HEK293T (cell line): Measurements from ENCODE around the gene SAP30.

Experiments used
- CTCF ChIA-PET: fragments of 350-600 bp; formaldehyde crosslinking; extraction: SDS; loops from one replicate; lab custom pipeline; 2021; ENCODE audit warnings: antibody characterized with exemption, inconsistent platforms; lab: Yijun Ruan, JAX
- POLR2A ChIA-PET: fragments of 350-600 bp; formaldehyde crosslinking; extraction: SDS; loops from one replicate; lab custom pipeline; 2020; ENCODE audit warnings: antibody characterized with exemption, inconsistent platforms; lab: Yijun Ruan, JAX
- DNase-seq: peaks from one replicate; pipeline ENCODE4 v3.0.0; 2012; ENCODE audit warnings: mixed read lengths; ENCODE audit errors: extremely low spot score
- ARNT ChIP-seq: fragments of 450-650 bp; IDR thresholded peaks from 2 replicates; pipeline ENCODE4 v1.6.1; 2017; ENCODE audit warnings: mild to moderate bottlenecking
- BHLHE40 ChIP-seq: fragments of 450-650 bp; IDR thresholded peaks from 2 replicates; pipeline ENCODE4 v1.6.1; 2016; ENCODE audit warnings: mild to moderate bottlenecking, moderate library complexity, borderline replicate concordance
- CTBP1 ChIP-seq: fragments of 450-650 bp; IDR thresholded peaks from 2 replicates; pipeline ENCODE4 v1.6.1; 2016; ENCODE audit warnings: borderline replicate concordance
- ELF4 ChIP-seq: fragments of 450-650 bp; IDR thresholded peaks from 2 replicates; pipeline ENCODE4 v1.6.1; 2017; ENCODE audit warnings: antibody characterized with exemption
- FOXA1 ChIP-seq: fragments of 450-650 bp; IDR thresholded peaks from 2 replicates; pipeline ENCODE4 v1.6.1; 2016; ENCODE audit warnings: mild to moderate bottlenecking
- FOXK2 ChIP-seq: fragments of 450-650 bp; IDR thresholded peaks from 2 replicates; pipeline ENCODE4 v1.6.1; 2016; ENCODE audit warnings: mild to moderate bottlenecking
- FOXM1 ChIP-seq: fragments of 450-650 bp; IDR thresholded peaks from 2 replicates; pipeline ENCODE4 v1.6.1; 2017; ENCODE audit warnings: mild to moderate bottlenecking, borderline replicate concordance
- HDGF ChIP-seq: fragments of 450-650 bp; IDR thresholded peaks from 2 replicates; pipeline ENCODE4 v1.6.1; 2017; ENCODE audit warnings: antibody characterized with exemption, borderline replicate concordance
- L3MBTL2 ChIP-seq: fragments of 450-650 bp; conservative IDR thresholded peaks from 2 replicates; pipeline ENCODE4 v1.6.1; 2016; ENCODE audit warnings: mild to moderate bottlenecking
- LEF1 ChIP-seq: fragments of 450-650 bp; IDR thresholded peaks from 2 replicates; pipeline ENCODE4 v1.6.1; 2017; ENCODE audit warnings: mild to moderate bottlenecking, borderline replicate concordance
- NFRKB ChIP-seq: fragments of 450-650 bp; IDR thresholded peaks from 2 replicates; pipeline ENCODE4 v1.6.1; 2016; ENCODE audit warnings: mild to moderate bottlenecking, moderate library complexity
- PKNOX1 ChIP-seq: fragments of 450-650 bp; IDR thresholded peaks from 2 replicates; pipeline ENCODE4 v1.6.1; 2016
- SP1 ChIP-seq: fragments of 450-650 bp; IDR thresholded peaks from 2 replicates; pipeline ENCODE4 v1.6.1; 2017
- SUZ12 ChIP-seq: fragments of 450-650 bp; IDR thresholded peaks from 2 replicates; pipeline ENCODE4 v1.6.1; 2016; ENCODE audit warnings: mild to moderate bottlenecking
- TARDBP ChIP-seq: fragments of 450-650 bp; IDR thresholded peaks from 2 replicates; pipeline ENCODE4 v1.6.1; 2016
- ZNF384 ChIP-seq: fragments of 450-650 bp; IDR thresholded peaks from 2 replicates; pipeline ENCODE4 v1.6.1; 2016

SAP30 gene

GRCh38 chr4:173401063-173401462, 30.3 kb downstream of the SAP30 start:
- ChIA-PET CTCF (interaction anchor here (0.6 to 1.6 kb wide), 2 partner anchors 20 to 186 kb away, joined by 3 read pairs; no protein-coding TSS in a partner anchor), POLR2A (interaction anchor here (0.9 to 3.6 kb wide), 3 partner anchors 9 to 67 kb away, joined by 3 to 17 read pairs (median 3); partner anchors contain the start of gene HMGB2)
- DNase-seq: no peak
- TF ChIP-seq FOXM1 (no peak), PKNOX1 (no peak), HDGF (no peak), ARNT (no peak), TARDBP (no peak), NFRKB (no peak), ELF4 (no peak), FOXK2 (no peak), ZNF384 (no peak), BHLHE40 (no peak), SUZ12 (no peak), LEF1 (no peak), L3MBTL2 (no peak), FOXA1 (no peak), SP1 (no peak), CTBP1 (no peak)

GRCh38 chr4:173403051-173403450, 32.3 kb downstream of the SAP30 start:
- CTCF ChIA-PET: interaction anchor here (0.6 to 1.5 kb wide), 2 partner anchors 10 to 13 kb away, joined by 3 to 4 read pairs; no protein-coding TSS in a partner anchor
- POLR2A ChIA-PET: interaction anchor here (3.6 kb wide), 1 partner anchor 69 kb away, joined by 17 read pairs; the partner anchor contains the start of gene HMGB2
- no peak for TF ChIP-seq LEF1
- TF ChIP-seq ARNT: no peak
- TF ChIP-seq SP1: no peak
- TF ChIP-seq HDGF: no peak
- no peak for TF ChIP-seq NFRKB
- TF ChIP-seq FOXA1: no peak
- TF ChIP-seq SUZ12: no peak
- no peak for DNase-seq

- ChIA-PET POLR2A (interaction anchor here (1.8 to 3.6 kb wide), 2 partner anchors 70 kb away, joined by 9 to 17 read pairs; partner anchors contain the start of gene HMGB2), CTCF (interaction anchor here (1.2 kb wide), 1 partner anchor 31 kb away, joined by 3 read pairs; no protein-coding TSS in a partner anchor)
- no peak for DNase-seq
- TF ChIP-seq CTBP1 (no peak), NFRKB (no peak), FOXK2 (no peak), FOXA1 (no peak), ELF4 (no peak), SUZ12 (no peak), SP1 (no peak), ARNT (no peak)
These were observed 33.6 kb downstream of the SAP30 start for GRCh38 chr4:173404296-173404865.

GRCh38 chr4:173405840-173406606, 35.3 kb downstream of the SAP30 start:
- TF ChIP-seq SUZ12 (no peak), ZNF384 (no peak), ARNT (no peak), FOXM1 (no peak), ELF4 (no peak)
- ChIA-PET POLR2A (interaction anchor here (1.8 kb wide), 1 partner anchor 72 kb away, joined by 9 read pairs; the partner anchor contains the start of gene HMGB2), CTCF (interaction anchor here (0.6 kb wide), 1 partner anchor 1311 kb away, joined by 3 read pairs; no protein-coding TSS in a partner anchor)
- DNase-seq: no peak

GRCh38 chr4:173410079-173410478, 39.3 kb downstream of the SAP30 start:
- ChIA-PET CTCF (interaction anchor here (1.3 to 1.8 kb wide), 2 partner anchors 10 to 396 kb away, joined by 5 to 6 read pairs; no protein-coding TSS in a partner anchor), POLR2A (interaction anchor here (0.7 to 4.1 kb wide), 4 partner anchors 9 to 76 kb away, joined by 3 to 25 read pairs (median 4); partner anchors contain the start of gene HMGB2)
- no peak for TF ChIP-seq FOXA1
- no peak for TF ChIP-seq SUZ12
- no peak for TF ChIP-seq FOXM1
- no peak for TF ChIP-seq NFRKB
- no peak for TF ChIP-seq ARNT
- TF ChIP-seq L3MBTL2: no peak
- TF ChIP-seq SP1: no peak
- no peak for TF ChIP-seq TARDBP
- no peak for TF ChIP-seq CTBP1
- no peak for TF ChIP-seq HDGF
- no peak for TF ChIP-seq FOXK2
- TF ChIP-seq LEF1: no peak
- DNase-seq: no peak

- POLR2A ChIA-PET: interaction anchor here (4.1 kb wide), 1 partner anchor 77 kb away, joined by 25 read pairs; the partner anchor contains the start of gene HMGB2
These were observed 40.4 kb downstream of the SAP30 start for GRCh38 chr4:173411106-173411693.

More at GRCh38 chr4:173411106-173411693, 40.4 kb downstream of the SAP30 start:
- CTCF ChIA-PET: interaction anchor here (1.8 kb wide), 1 partner anchor 9 kb away, joined by 6 read pairs; no protein-coding TSS in a partner anchor
- DNase-seq: no peak
- no peak for TF ChIP-seq ELF4
- no peak for TF ChIP-seq FOXK2
- TF ChIP-seq ZNF384: no peak
- no peak for TF ChIP-seq BHLHE40
- TF ChIP-seq PKNOX1: no peak
- no peak for TF ChIP-seq NFRKB
- no peak for TF ChIP-seq CTBP1
- TF ChIP-seq LEF1: no peak
- no peak for TF ChIP-seq L3MBTL2
- no peak for TF ChIP-seq FOXA1
- TF ChIP-seq FOXM1: no peak
- TF ChIP-seq SUZ12: no peak
- no peak for TF ChIP-seq HDGF
- TF ChIP-seq ARNT: no peak
- TF ChIP-seq TARDBP: no peak
- no peak for TF ChIP-seq SP1
